Activated CD8-positive, alpha-beta T cell treated with anti-CD3 and anti-CD28 coated beads, Interleukin-2, amount 10 ng/mL, durations not matched to agents 7 days and 5 days (primary cell): ENCODE results near the gene JAKMIP3. TPM values are rescaled to one million over a fixed set of nuclear protein-coding genes. Genes with fewer than 3 reads are reported as not detected.

Experiments
- ATAC-seq: fragments of 150-1000 bp; cut with Tn5 transposase; one replicate; pipeline ENCODE4 v1.10.0; 2021; ENCODE audit warnings: moderate library complexity
- CTCF ChIA-PET: fragments of 350-600 bp; sonication (Branson Sonifier 250); formaldehyde crosslinking; loops from one replicate; lab custom pipeline; 2021; ENCODE audit warnings: antibody characterized with exemption; lab: Charles Lee
- POLR2A ChIA-PET: fragments of 350-600 bp; sonication (Branson Sonifier 250); formaldehyde crosslinking; loops from one replicate; lab custom pipeline; 2021; ENCODE audit warnings: antibody characterized with exemption; lab: Charles Lee
- DNase-seq: peaks from one replicate; pipeline ENCODE4 v3.0.0-alpha.2; 2020
- H3K27ac Mint-ChIP-seq: one replicate; pipeline ENCODE4 v1.8.0; 2021; ENCODE audit warnings: mild to moderate bottlenecking, mixed read lengths
- H3K27me3 Mint-ChIP-seq: one replicate; pipeline ENCODE4 v1.8.0; 2021; ENCODE audit warnings: low read depth, mixed read lengths
- H3K36me3 Mint-ChIP-seq: one replicate; pipeline ENCODE4 v1.8.0; 2021; ENCODE audit warnings: low read depth, mixed read lengths
- H3K4me1 Mint-ChIP-seq: one replicate; pipeline ENCODE4 v1.8.0; 2021; ENCODE audit warnings: low read depth, mixed read lengths
- H3K4me3 Mint-ChIP-seq: one replicate; pipeline ENCODE4 v1.8.0; 2021; ENCODE audit warnings: mild to moderate bottlenecking, mixed read lengths
- H3K9me3 Mint-ChIP-seq: one replicate; pipeline ENCODE4 v1.8.0; 2022; ENCODE audit warnings: mixed read lengths; ENCODE audit not compliant: insufficient read depth
- total RNA-seq, 2 experiments: library from RNA; stranded (reverse); gene quantifications; one replicate each; pipeline ENCODE4 v1.2.3, GENCODE V29; 2021

The JAKMIP3 gene
- total RNA-seq, 2 experiments from 2014 or later, result 0.08 TPM

- Mint-ChIP-seq H3K4me1 (no peaks in the 10 kb centered on the region), H3K9me3 (no peaks in the 10 kb centered on the region), H3K4me3 (no peak overlapping the region), H3K27me3 (peaks cover 20% of the 10 kb centered on the region), H3K27ac (no peak overlapping the region), H3K36me3 (no peaks in the 10 kb centered on the region)
- ATAC-seq (no peak), DNase-seq (no peak)
- POLR2A ChIA-PET, result no interaction called here
- CTCF ChIA-PET, result no interaction called here
Measured at GRCh38 chr10:132045324-132045723, 20.4 kb upstream of the JAKMIP3 start.

DNA sequence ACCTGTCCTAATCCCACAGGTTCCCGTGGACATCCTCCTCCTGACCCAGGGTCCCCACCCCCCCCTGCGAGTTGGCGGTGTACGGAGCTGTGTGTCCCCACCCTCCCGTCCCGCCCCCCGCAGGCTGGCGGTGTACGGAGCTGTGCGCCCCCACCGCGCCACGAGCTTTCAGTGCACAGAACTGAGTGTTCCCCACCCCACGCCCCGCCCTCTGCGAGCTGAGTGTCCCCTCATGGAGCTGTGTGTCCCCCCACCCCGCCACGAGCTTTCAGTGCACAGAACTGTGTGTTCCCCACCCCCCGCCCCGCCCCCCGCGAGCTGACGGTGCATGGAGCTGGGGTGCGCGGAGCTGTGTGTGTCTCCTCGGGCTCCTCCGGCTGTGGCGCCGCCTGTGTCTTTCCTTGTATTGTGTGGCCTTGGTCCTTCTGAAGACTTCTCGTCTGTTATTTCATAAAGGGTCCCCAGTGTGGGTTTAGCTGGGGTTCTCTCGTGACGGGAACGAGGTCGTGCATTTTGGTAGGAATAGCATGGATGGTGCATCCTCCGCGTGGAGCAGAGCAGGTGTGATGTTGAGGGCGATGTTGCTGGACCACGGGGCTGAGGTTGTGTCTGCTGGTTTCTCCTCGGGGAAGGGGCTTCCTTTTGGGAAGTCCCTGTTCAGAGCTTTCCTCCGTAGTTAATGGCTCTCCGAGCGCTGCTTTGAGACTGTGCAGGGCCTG, 18.0 kb upstream of the JAKMIP3 start:
- no peak overlapping the region for H3K4me3 Mint-ChIP-seq
- ChIA-PET CTCF (no interaction called here), POLR2A (no interaction called here)
- DNase-seq (no peak), ATAC-seq (no peak)
- H3K27me3 Mint-ChIP-seq, result peaks cover 10% of the 10 kb centered on the region
- H3K9me3 Mint-ChIP-seq, result peaks cover 7% of the 10 kb centered on the region
- H3K36me3 Mint-ChIP-seq, result peaks cover 4% of the 10 kb centered on the region
- no peaks in the 10 kb centered on the region for H3K4me1 Mint-ChIP-seq
- H3K27ac Mint-ChIP-seq, result no peak overlapping the region

DNA sequence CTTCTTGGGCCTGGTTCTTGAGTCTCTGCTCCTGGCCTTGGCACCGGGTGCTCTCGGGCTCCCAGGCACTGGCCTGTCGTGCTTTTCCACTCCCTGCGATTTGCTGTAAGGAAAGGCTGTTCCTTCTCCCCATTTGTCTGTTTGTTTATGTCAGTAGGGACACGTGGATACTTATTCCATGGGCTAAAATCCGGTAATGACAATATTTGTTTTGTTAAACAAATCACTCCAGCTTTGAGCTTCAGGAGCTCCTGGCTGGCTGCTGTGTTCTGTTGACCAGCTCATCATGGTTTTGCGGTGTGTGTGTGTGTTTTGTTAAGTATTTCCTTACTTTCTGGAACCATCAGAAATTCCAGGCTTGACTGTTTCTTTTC, 17.5 kb upstream of the JAKMIP3 start:
- H3K27ac Mint-ChIP-seq, result no peak overlapping the region
- DNase-seq, result no peak
- no peak for ATAC-seq
- H3K36me3 Mint-ChIP-seq, result peaks cover 4% of the 10 kb centered on the region
- no peak overlapping the region for H3K4me3 Mint-ChIP-seq
- POLR2A ChIA-PET, result no interaction called here
- peaks cover 10% of the 10 kb centered on the region for H3K9me3 Mint-ChIP-seq
- CTCF ChIA-PET, result no interaction called here
- peaks cover 9% of the 10 kb centered on the region for H3K27me3 Mint-ChIP-seq
- H3K4me1 Mint-ChIP-seq, result no peaks in the 10 kb centered on the region

GRCh38 chr10:132050191-132050590, 15.6 kb upstream of the JAKMIP3 start:
- Mint-ChIP-seq H3K4me1 (no peaks in the 10 kb centered on the region), H3K9me3 (peaks cover 10% of the 10 kb centered on the region), H3K27ac (no peak overlapping the region), H3K36me3 (peaks cover 4% of the 10 kb centered on the region), H3K4me3 (no peak overlapping the region), H3K27me3 (no peaks in the 10 kb centered on the region)
- POLR2A ChIA-PET, result no interaction called here
- CTCF ChIA-PET, result no interaction called here
- ATAC-seq (no peak), DNase-seq (no peak)

DNA sequence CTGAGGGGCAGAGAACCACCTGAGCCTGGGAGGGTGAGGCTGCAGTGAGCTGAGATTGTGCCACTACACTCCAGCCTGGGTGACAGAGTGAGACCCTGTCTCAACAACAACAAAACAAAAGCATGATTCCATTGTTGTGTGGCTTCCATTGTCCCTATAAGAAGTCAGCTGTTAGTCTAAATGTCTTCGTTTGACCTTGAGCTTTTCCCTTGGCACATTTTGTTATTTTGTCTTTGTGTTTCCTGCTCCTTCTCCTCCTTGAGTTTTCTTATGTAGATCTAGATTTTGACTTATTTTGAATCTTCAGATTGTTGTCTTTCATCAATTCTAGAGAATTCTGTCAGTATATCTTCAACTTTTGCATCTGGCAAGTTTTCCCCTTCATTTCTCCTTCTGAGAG, 13.6 kb upstream of the JAKMIP3 start:
- Mint-ChIP-seq H3K9me3 (peaks cover 10% of the 10 kb centered on the region), H3K27ac (no peak overlapping the region), H3K27me3 (no peaks in the 10 kb centered on the region), H3K36me3 (peaks cover 4% of the 10 kb centered on the region), H3K4me1 (no peaks in the 10 kb centered on the region), H3K4me3 (no peak overlapping the region)
- ChIA-PET POLR2A (no interaction called here), CTCF (interaction anchor here (0.9 kb wide), 1 partner anchor 29 kb away, joined by 3 read pairs; no protein-coding TSS in a partner anchor)
- DNase-seq, result no peak
- no peak for ATAC-seq

DNA sequence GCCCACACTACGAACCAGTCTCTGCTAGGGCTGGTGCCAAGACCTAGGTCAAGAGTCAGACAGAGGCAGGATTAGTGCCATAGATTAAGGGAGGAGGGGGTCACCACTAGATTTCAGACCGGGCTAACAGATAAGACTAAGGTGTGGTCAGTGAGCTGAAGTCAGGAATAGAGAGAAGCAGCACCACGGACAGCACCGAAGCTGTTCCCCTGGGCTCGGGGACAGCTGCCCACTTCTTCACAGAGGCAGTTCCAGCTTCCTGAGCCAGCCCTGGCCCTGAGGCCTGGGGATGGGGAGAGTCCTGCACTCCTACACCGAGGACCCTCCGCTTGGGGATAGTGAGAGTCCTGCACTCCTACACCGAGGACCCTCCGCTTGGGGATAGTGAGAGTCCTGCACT, 11.2 kb upstream of the JAKMIP3 start:
- no peak overlapping the region for H3K4me3 Mint-ChIP-seq
- H3K9me3 Mint-ChIP-seq, result peaks cover 10% of the 10 kb centered on the region
- no peak overlapping the region for H3K27ac Mint-ChIP-seq
- no peaks in the 10 kb centered on the region for H3K27me3 Mint-ChIP-seq
- CTCF ChIA-PET, result no interaction called here
- H3K4me1 Mint-ChIP-seq, result no peaks in the 10 kb centered on the region
- POLR2A ChIA-PET, result no interaction called here
- DNase-seq (no peak), ATAC-seq (no peak)
- H3K36me3 Mint-ChIP-seq, result peaks cover 4% of the 10 kb centered on the region

GRCh38 chr10:132055616-132056015, 10.1 kb upstream of the JAKMIP3 start:
- POLR2A ChIA-PET, result no interaction called here
- H3K4me1 Mint-ChIP-seq, result no peaks in the 10 kb centered on the region
- H3K9me3 Mint-ChIP-seq, result peaks cover 10% of the 10 kb centered on the region
- DNase-seq (no peak), ATAC-seq (no peak)
- H3K27me3 Mint-ChIP-seq, result no peaks in the 10 kb centered on the region
- H3K27ac Mint-ChIP-seq, result no peak overlapping the region
- CTCF ChIA-PET, result no interaction called here
- no peak overlapping the region for H3K4me3 Mint-ChIP-seq
- H3K36me3 Mint-ChIP-seq, result peaks cover 4% of the 10 kb centered on the region

DNA sequence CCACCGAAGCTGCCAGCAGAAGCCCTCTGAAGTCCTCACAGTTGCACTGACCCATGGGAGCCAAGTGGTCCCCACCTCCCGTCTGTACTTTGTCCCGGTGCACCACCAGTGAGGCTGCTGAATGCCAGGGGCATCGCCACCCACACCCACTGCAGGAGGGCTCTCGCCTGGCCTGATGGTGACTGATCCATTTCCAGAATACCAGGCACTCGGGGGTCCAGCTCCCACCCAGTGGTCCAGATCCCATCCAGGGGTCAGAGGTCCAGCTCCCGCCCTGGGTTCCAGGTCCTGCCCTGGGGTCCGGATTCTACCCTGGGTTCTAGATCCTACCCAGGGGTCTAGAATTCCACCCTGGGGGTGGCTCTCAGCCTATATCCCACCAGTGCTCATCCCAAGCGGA, 9.1 kb upstream of the JAKMIP3 start:
- Mint-ChIP-seq H3K36me3 (peaks cover 4% of the 10 kb centered on the region), H3K9me3 (peaks cover 10% of the 10 kb centered on the region), H3K27me3 (no peaks in the 10 kb centered on the region), H3K4me3 (no peak overlapping the region), H3K27ac (no peak overlapping the region), H3K4me1 (no peaks in the 10 kb centered on the region)
- POLR2A ChIA-PET, result no interaction called here
- DNase-seq (no peak), ATAC-seq (no peak)
- CTCF ChIA-PET, result no interaction called here

DNA sequence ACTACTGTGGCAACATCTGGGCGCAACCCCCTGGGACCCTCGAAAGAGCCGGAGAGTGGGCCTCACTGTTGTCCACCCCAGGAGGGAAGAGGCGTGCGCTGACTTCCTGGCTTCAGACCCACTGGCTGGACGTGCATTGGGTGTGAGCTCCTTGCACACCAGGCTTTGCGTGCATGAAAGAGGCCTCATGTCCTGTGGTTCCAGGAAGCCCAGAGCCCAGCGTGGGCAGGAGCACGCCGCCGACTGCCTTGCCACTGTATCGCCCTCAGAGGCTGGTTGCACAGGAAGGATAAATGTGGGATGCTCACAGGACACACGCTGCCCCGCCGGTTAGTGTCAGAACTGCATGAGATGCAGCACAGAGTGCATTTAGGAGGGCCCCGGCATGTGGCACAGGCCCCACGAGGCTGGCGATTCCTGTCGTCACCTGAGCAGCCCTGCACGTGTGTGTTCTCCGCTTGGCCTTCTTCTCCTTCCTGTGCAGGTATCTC, 8.5 kb upstream of the JAKMIP3 start:
- Mint-ChIP-seq H3K27ac (no peak overlapping the region), H3K4me3 (no peak overlapping the region), H3K27me3 (no peaks in the 10 kb centered on the region), H3K9me3 (peaks cover 8% of the 10 kb centered on the region), H3K36me3 (peaks cover 3% of the 10 kb centered on the region), H3K4me1 (no peaks in the 10 kb centered on the region)
- CTCF ChIA-PET, result no interaction called here
- ATAC-seq (no peak), DNase-seq (no peak)
- POLR2A ChIA-PET, result no interaction called here

DNA sequence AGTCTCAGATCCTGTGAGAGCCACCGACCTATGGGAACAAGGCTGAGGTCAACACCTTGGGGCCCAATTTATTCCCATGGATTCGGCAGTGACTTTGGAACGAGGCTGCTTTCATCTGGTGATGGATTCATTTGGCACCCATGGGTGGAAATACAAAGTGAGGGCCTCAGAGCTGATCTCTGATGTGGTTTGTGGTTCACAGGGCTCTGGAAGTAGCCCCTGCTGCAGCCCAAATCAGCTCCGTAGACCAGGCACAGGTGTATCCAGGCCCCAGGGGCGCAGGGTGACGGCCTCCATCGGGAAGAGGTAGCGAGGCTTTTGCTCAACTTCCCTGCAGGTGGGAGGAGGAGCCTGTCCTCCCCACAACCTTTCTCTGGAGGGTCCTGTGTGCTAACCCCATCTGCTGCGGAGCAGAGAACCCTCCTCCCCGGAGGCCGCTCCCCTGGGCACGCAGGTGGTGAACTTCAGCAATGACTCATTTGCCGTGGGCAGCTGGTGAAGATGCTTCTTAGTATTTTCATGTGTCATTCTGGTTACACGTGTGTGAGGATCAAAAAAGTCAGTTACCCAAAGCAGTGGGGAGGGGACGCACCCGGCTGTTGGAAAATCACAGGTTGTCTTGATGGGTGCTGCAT, 7.5 kb upstream of the JAKMIP3 start:
- H3K9me3 Mint-ChIP-seq, result no peaks in the 10 kb centered on the region
- no peak overlapping the region for H3K4me3 Mint-ChIP-seq
- no peak for DNase-seq
- no peaks in the 10 kb centered on the region for H3K27me3 Mint-ChIP-seq
- ChIA-PET POLR2A (no interaction called here), CTCF (no interaction called here)
- H3K36me3 Mint-ChIP-seq, result no peaks in the 10 kb centered on the region
- H3K4me1 Mint-ChIP-seq, result no peaks in the 10 kb centered on the region
- ATAC-seq, result no peak
- H3K27ac Mint-ChIP-seq, result no peak overlapping the region

DNA sequence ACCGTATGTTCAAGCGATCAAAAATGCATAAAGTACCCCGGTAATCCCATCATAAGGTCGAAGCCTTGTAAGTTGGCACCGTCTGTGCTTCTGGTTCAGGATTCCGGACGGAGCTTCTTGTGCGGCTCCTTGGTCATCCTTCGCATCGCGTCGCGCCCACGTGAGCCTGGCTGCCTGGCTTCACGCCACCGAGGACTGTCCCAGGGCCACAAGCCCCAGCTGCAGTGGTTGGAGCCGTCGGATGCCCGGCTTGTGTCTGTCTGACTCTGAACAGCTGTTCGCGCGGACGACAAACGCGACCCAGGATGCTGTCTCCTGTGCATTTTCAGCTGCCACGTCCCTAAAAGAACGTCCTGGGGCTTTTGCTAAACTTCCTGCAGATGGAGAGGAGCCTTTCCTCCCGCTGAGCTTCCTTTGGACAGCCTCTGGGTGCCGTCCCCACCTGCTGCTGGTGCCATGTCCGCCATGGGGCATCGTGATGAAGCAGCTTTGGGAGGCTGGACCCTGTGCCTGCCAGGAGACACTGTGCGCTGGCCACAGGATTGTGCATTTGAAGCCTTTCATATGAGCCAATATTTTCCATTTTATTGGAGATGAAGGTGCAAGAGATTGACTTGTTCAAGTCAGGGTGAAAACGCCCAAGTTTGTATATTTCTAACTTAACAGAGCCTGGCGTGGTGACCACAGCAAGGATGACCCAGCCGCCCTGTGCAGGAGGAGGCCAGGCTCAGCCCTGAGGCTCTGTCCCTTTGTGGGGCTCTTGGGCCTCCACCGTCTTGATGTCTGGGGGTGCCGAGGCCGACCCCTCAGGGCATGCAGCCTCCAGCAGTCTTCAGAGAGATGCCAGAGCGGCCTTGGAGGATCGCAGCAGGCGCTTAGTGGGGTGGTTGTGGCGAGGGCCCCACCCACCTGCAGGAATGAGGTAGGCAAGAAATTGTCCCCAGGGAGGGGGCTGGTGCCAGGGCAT, 6.7 kb upstream of the JAKMIP3 start:
- DNase-seq (no peak), ATAC-seq (no peak)
- Mint-ChIP-seq H3K4me1 (no peaks in the 10 kb centered on the region), H3K27ac (no peak overlapping the region), H3K4me3 (no peak overlapping the region), H3K27me3 (no peaks in the 10 kb centered on the region), H3K9me3 (no peaks in the 10 kb centered on the region), H3K36me3 (no peaks in the 10 kb centered on the region)
- ChIA-PET POLR2A (no interaction called here), CTCF (no interaction called here)
